ENCODE data around the gene PTTG1.

- TF ChIP-seq CTCF (IDR thresholded peaks at IDR 0.05): no peak
- no peak for TF ChIP-seq POLR2A (IDR thresholded peaks at IDR 0.05)
Observed at GRCh38 chr5:160470437-160471361, 49.0 kb downstream of the PTTG1 start.
